Vagina (tissue), 2 donors: Measurements from ENCODE around the gene KCNJ1. TPM values are rescaled to one million over a fixed set of nuclear protein-coding genes. Genes with fewer than 3 reads are reported as not detected.

Experiments used
- DNase-seq, 2 donors: peaks; one replicate each; pipeline ENCODE4 v3.0.0-alpha.2; 2017; ENCODE audit errors: extremely low spot score in 2 of 2
- H3K27ac ChIP-seq: fragments of 200-600 bp; sonication (generic); one replicate; pipeline ENCODE4 v1.5.1; 2019
- H3K27me3 ChIP-seq: fragments of 200-600 bp; sonication (generic); one replicate; pipeline ENCODE4 v1.5.1; 2019
- H3K36me3 ChIP-seq, 2 donors: fragments of 200-600 bp; sonication (generic); one replicate each; pipeline ENCODE4 v1.5.1; 2017 to 2019
- H3K4me1 ChIP-seq: fragments of 200-600 bp; sonication (generic); one replicate; pipeline ENCODE4 v1.5.1; 2019
- H3K4me3 ChIP-seq, 2 donors: fragments of 200-600 bp; sonication (generic); 1 replicate in 1 of 2; 2 replicates in 1 of 2; pipeline ENCODE4 v1.5.1; 2016 to 2019
- H3K9me3 ChIP-seq: fragments of 200-600 bp; sonication (generic); one replicate; pipeline ENCODE4 v1.5.1; 2019
- POLR2A ChIP-seq, 2 donors: fragments of 450-650 bp; IDR thresholded peaks; one replicate each; pipeline ENCODE4 v1.6.1; 2017; ENCODE audit warnings: antibody characterized with exemption in 2 of 2, mild to moderate bottlenecking in 2 of 2, moderate library complexity in 2 of 2
- POLR2AphosphoS5 ChIP-seq, 2 donors: sonication (generic); formaldehyde crosslinking; IDR thresholded peaks; one replicate each; pipeline ENCODE4 v1.9.0; 2017; ENCODE audit warnings: antibody characterized with exemption in 2 of 2, mild to moderate bottlenecking in 2 of 2, low read depth in 1 of 2; ENCODE audit not compliant: insufficient read depth in 1 of 2
- intact Hi-C: fragments of 100-400 bp; cut with DNase I; formaldehyde crosslinking; loops from one replicate; pipeline ENCODE4 v1.15.1; 2023
- total RNA-seq: library from RNA; depleted of rRNA; stranded (reverse); fragments of >200 nt; gene quantifications from one replicate; pipeline ENCODE4 v1.2.3, GENCODE V29; 2016
- TF ChIP-seq, protein P1 (sequence below), 3 experiments: fragments of 450-650 bp in 2 of 3; fragments of 200-600 bp in 1 of 3; sonication (generic) in 1 of 3; IDR thresholded peaks; one replicate each; pipeline ENCODE4 v1.5.1; 2017 to 2019; ENCODE audit warnings: antibody characterized with exemption in 3 of 3, mild to moderate bottlenecking in 2 of 3, moderate library complexity in 2 of 3

Gene KCNJ1
- total RNA-seq, 1 donor from 2014 or later = 1.5 TPM

DNA sequence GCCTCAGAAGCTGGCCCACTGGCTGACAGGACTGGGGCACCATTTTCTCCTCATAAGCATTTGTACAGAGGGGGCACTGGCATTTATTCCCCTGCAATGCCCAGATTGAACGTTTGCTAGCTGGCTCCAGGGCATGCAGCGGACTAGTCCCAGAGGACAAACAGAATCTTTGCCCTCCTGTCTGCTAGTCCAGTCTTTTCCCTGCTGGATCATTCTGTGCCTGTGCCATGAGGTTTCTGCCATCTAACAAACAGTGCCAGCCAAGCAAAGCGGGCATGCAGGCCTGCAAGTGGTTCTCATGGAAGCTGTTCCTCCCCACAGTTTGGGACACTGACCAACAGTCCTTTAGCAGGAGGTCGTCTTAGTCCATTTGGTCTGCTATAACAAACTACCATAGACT, 53.4 kb downstream of the KCNJ1 start:
- DNase-seq = no peak
- Histone ChIP-seq H3K27ac (no peak overlapping the region), H3K4me1 (no peaks in the 10 kb centered on the region), H3K9me3 (no peaks in the 10 kb centered on the region), H3K36me3 (no peaks in the 10 kb centered on the region), H3K4me3 (no peak overlapping the region), H3K27me3 (no peaks in the 10 kb centered on the region)
- no peak for TF ChIP-seq POLR2AphosphoS5 (IDR thresholded peaks at IDR 0.05; ENCODE audit: insufficient read depth in 1 of 2, low read depth in 1 of 2)
- intact Hi-C loops = no loop called here

- Histone ChIP-seq H3K9me3 (no peaks in the 10 kb centered on the region), H3K4me3 (no peak overlapping the region), H3K27me3 (no peaks in the 10 kb centered on the region), H3K27ac (no peak overlapping the region), H3K36me3 (no peaks in the 10 kb centered on the region), H3K4me1 (no peaks in the 10 kb centered on the region)
- TF ChIP-seq POLR2A (IDR thresholded peaks at IDR 0.05) (no peak), POLR2AphosphoS5 (IDR thresholded peaks at IDR 0.05; ENCODE audit: insufficient read depth in 1 of 2, low read depth in 1 of 2) (no peak)
- TF ChIP-seq, protein P1, sequence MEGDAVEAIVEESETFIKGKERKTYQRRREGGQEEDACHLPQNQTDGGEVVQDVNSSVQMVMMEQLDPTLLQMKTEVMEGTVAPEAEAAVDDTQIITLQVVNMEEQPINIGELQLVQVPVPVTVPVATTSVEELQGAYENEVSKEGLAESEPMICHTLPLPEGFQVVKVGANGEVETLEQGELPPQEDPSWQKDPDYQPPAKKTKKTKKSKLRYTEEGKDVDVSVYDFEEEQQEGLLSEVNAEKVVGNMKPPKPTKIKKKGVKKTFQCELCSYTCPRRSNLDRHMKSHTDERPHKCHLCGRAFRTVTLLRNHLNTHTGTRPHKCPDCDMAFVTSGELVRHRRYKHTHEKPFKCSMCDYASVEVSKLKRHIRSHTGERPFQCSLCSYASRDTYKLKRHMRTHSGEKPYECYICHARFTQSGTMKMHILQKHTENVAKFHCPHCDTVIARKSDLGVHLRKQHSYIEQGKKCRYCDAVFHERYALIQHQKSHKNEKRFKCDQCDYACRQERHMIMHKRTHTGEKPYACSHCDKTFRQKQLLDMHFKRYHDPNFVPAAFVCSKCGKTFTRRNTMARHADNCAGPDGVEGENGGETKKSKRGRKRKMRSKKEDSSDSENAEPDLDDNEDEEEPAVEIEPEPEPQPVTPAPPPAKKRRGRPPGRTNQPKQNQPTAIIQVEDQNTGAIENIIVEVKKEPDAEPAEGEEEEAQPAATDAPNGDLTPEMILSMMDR (IDR thresholded peaks at IDR 0.05) = no peak
- intact Hi-C loops = no loop called here
- no peak for DNase-seq
These were observed 56.1 kb downstream of the KCNJ1 start for GRCh38 chr11:128810784-128811514.

DNA sequence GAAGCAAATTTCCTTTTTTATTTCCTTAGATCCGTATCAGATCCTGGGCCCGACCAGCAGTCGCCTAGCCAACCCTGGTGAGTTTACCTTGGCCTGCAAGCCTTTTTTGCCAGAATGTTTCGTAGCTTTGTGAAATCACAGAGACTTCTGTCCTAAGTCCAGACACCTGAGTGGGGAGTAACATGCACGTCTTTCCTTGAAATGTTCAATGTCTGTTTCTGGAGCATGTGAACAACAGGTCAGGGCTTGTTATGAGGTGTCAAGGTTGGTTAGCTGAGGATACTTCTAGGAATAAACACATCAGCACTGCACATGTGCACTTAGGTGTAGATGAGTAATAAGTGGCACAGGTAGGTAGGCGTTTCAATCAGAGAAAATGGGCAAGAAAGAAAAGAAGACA, 58.0 kb downstream of the KCNJ1 start:
- no peak for DNase-seq
- Histone ChIP-seq H3K4me3 (no peak overlapping the region), H3K9me3 (no peaks in the 10 kb centered on the region), H3K4me1 (no peaks in the 10 kb centered on the region), H3K36me3 (no peaks in the 10 kb centered on the region), H3K27me3 (no peaks in the 10 kb centered on the region), H3K27ac (no peak overlapping the region)
- intact Hi-C loops = no loop called here
- TF ChIP-seq POLR2AphosphoS5 (IDR thresholded peaks at IDR 0.05; ENCODE audit: insufficient read depth in 1 of 2, low read depth in 1 of 2) (no peak), POLR2A (IDR thresholded peaks at IDR 0.05) (no peak)
- TF ChIP-seq, protein P1 (IDR thresholded peaks at IDR 0.05) = no peak

GRCh38 chr11:128807909-128808308, 59.2 kb downstream of the KCNJ1 start:
- intact Hi-C loops = no loop called here
- DNase-seq = no peak

GRCh38 chr11:128806506-128807261, 60.4 kb downstream of the KCNJ1 start:
- intact Hi-C loops = no loop called here
- Histone ChIP-seq H3K4me3 (no peak overlapping the region), H3K4me1 (no peaks in the 10 kb centered on the region), H3K9me3 (no peaks in the 10 kb centered on the region), H3K27me3 (no peaks in the 10 kb centered on the region), H3K36me3 (no peaks in the 10 kb centered on the region), H3K27ac (no peak overlapping the region)
- no peak for DNase-seq
- TF ChIP-seq POLR2AphosphoS5 (IDR thresholded peaks at IDR 0.05; ENCODE audit: insufficient read depth in 1 of 2, low read depth in 1 of 2) (no peak), POLR2A (IDR thresholded peaks at IDR 0.05) (no peak)
- TF ChIP-seq, protein P1 (IDR thresholded peaks at IDR 0.05) = no peak

More at GRCh38 chr11:128807909-128808308, 59.2 kb downstream of the KCNJ1 start:
- TF ChIP-seq POLR2A (IDR thresholded peaks at IDR 0.05) = no peak
- no peak overlapping the region for H3K4me3 ChIP-seq
- H3K27me3 ChIP-seq = no peaks in the 10 kb centered on the region
- H3K9me3 ChIP-seq = no peaks in the 10 kb centered on the region
- H3K4me1 ChIP-seq = no peaks in the 10 kb centered on the region
- no peaks in the 10 kb centered on the region for H3K36me3 ChIP-seq
- H3K27ac ChIP-seq = no peak overlapping the region

- Histone ChIP-seq H3K9me3 (no peaks in the 10 kb centered on the region), H3K27me3 (no peaks in the 10 kb centered on the region), H3K36me3 (no peaks in the 10 kb centered on the region), H3K4me1 (no peaks in the 10 kb centered on the region), H3K27ac (no peak overlapping the region), H3K4me3 (no peak overlapping the region)
- TF ChIP-seq POLR2A (IDR thresholded peaks at IDR 0.05) (no peak), POLR2AphosphoS5 (IDR thresholded peaks at IDR 0.05; ENCODE audit: insufficient read depth in 1 of 2, low read depth in 1 of 2) (no peak)
- TF ChIP-seq, protein P1 (IDR thresholded peaks at IDR 0.05) = no peak
- intact Hi-C loops = no loop called here
- DNase-seq = no peak
These were observed 62.6 kb downstream of the KCNJ1 start for GRCh38 chr11:128804481-128804880.
